Measurements from ENCODE around the gene CDKN1B. TPM values are rescaled to one million over a fixed set of nuclear protein-coding genes. Genes with fewer than 3 reads are reported as not detected.

CDKN1B gene
- total RNA-seq, 1 donor from 2014 or later = 49.6 TPM

DNA sequence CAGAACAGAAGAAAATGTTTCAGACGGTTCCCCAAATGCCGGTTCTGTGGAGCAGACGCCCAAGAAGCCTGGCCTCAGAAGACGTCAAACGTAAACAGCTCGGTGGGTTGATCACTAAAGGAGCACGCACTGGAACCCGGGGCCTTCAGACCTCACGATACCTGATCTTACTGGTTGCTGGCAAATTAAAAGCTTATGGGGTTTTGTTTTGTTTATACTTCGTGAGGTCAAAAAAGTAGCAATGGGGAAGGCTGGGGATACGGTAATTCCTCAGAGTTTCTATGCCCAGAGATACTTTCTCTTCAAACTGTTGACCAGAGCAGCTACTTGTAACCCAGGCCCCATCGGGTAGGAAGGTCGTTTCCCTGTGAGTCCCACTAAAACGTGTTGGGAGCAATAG is 1.7 kb downstream of the CDKN1B start:
- Mint-ChIP-seq H3K36me3 (peaks cover 38% of the 10 kb centered on the region), H3K4me3 (peak overlapping the region; percentile 98), H3K27me3 (no peaks in the 10 kb centered on the region), H3K9me3 (no peaks in the 10 kb centered on the region), H3K4me1 (ENCODE audit: unreplicated experiment) (peaks cover 35% of the 10 kb centered on the region), H3K27ac (peak overlapping the region; percentile 84)
- no peak for TF ChIP-seq CTCF (conservative IDR thresholded peaks at IDR 0.05)
- no peak for DNase-seq (ENCODE audit: extremely low spot score, unreplicated experiment)

- H3K36me3 Mint-ChIP-seq = peaks cover 38% of the 10 kb centered on the region
- no peak for TF ChIP-seq CTCF (conservative IDR thresholded peaks at IDR 0.05)
- peaks cover 28% of the 10 kb centered on the region for H3K4me1 Mint-ChIP-seq (ENCODE audit: unreplicated experiment)
- H3K27ac Mint-ChIP-seq = peak overlapping the region; percentile 84
- peak overlapping the region; percentile 98 for H3K4me3 Mint-ChIP-seq
- no peaks in the 10 kb centered on the region for H3K9me3 Mint-ChIP-seq
- no peaks in the 10 kb centered on the region for H3K27me3 Mint-ChIP-seq
- no peak for DNase-seq (ENCODE audit: extremely low spot score, unreplicated experiment)
These were observed 2.3 kb downstream of the CDKN1B start for GRCh38 chr12:12719496-12719895.

DNA sequence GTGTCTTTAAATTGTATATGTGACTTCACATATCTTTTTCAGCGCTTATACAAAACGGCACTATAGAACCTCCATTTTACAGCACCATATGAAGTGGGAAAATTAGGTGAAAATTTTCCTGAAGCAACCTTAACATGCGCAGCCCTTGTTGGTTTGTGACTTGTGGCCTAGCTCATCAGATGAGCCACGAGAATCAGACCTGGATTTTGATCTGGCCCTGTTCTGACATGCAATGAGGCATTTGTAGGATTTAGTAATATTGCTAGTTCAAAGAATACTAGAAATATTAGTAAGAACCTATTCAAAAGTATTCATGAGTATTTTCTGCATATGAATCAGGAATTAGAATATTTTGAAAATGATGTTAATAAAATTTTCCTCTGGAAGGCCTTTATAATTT is 2.9 kb downstream of the CDKN1B start:
- Mint-ChIP-seq H3K36me3 (peaks cover 38% of the 10 kb centered on the region), H3K9me3 (no peaks in the 10 kb centered on the region), H3K27ac (peak overlapping the region; percentile 73), H3K4me1 (ENCODE audit: unreplicated experiment) (peaks cover 23% of the 10 kb centered on the region), H3K27me3 (peaks cover under 1% of the 10 kb centered on the region), H3K4me3 (peak overlapping the region; percentile 98)
- no peak for TF ChIP-seq CTCF (conservative IDR thresholded peaks at IDR 0.05)
- DNase-seq (ENCODE audit: extremely low spot score, unreplicated experiment) = no peak

DNA sequence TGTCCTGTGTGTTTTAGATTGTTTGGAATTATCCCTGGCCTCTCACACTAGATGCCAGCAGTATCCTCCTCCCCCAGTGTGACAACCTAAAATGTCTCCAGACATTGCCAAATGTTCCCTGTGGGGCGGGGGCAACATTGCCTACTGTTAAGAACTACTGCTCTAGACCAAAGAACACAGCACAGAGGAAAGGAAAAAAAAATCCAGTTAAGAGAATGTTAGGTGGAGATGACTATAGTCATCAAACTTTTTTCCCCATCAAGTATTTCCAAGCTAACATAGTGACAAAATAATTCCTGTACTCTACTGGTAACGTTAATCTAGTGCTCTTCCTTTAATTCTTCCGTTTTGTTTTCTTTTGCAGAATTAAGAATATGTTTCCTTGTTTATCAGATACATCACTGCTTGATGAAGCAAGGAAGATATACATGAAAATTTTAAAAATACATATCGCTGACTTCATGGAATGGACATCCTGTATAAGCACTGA is 3.5 kb downstream of the CDKN1B start:
- H3K4me3 Mint-ChIP-seq = peak overlapping the region; percentile 98
- H3K4me1 Mint-ChIP-seq (ENCODE audit: unreplicated experiment) = peaks cover 22% of the 10 kb centered on the region
- H3K27ac Mint-ChIP-seq = peak overlapping the region; percentile 87

GRCh38 chr12:12721176-12721751 is 4.1 kb downstream of the CDKN1B start:
- no peak for TF ChIP-seq CTCF (conservative IDR thresholded peaks at IDR 0.05)
- DNase-seq (ENCODE audit: extremely low spot score, unreplicated experiment) = no peak
- H3K4me1 Mint-ChIP-seq (ENCODE audit: unreplicated experiment) = peaks cover 16% of the 10 kb centered on the region
- peak overlapping the region; percentile 98 for H3K4me3 Mint-ChIP-seq
- peaks cover 8% of the 10 kb centered on the region for H3K27me3 Mint-ChIP-seq
- peak overlapping the region; percentile 87 for H3K27ac Mint-ChIP-seq
- H3K9me3 Mint-ChIP-seq = no peaks in the 10 kb centered on the region
- peaks cover 41% of the 10 kb centered on the region for H3K36me3 Mint-ChIP-seq

More for the DNA sequence above, 3.5 kb downstream of the CDKN1B start:
- no peak for DNase-seq (ENCODE audit: extremely low spot score, unreplicated experiment)
- H3K36me3 Mint-ChIP-seq = peaks cover 41% of the 10 kb centered on the region
- no peak for TF ChIP-seq CTCF (conservative IDR thresholded peaks at IDR 0.05)
- no peaks in the 10 kb centered on the region for H3K9me3 Mint-ChIP-seq
- H3K27me3 Mint-ChIP-seq = peaks cover 7% of the 10 kb centered on the region

All from type B pancreatic cell (in vitro differentiated cells).